ENCODE measurements around the gene GDF7.

The GDF7 gene

DNA sequence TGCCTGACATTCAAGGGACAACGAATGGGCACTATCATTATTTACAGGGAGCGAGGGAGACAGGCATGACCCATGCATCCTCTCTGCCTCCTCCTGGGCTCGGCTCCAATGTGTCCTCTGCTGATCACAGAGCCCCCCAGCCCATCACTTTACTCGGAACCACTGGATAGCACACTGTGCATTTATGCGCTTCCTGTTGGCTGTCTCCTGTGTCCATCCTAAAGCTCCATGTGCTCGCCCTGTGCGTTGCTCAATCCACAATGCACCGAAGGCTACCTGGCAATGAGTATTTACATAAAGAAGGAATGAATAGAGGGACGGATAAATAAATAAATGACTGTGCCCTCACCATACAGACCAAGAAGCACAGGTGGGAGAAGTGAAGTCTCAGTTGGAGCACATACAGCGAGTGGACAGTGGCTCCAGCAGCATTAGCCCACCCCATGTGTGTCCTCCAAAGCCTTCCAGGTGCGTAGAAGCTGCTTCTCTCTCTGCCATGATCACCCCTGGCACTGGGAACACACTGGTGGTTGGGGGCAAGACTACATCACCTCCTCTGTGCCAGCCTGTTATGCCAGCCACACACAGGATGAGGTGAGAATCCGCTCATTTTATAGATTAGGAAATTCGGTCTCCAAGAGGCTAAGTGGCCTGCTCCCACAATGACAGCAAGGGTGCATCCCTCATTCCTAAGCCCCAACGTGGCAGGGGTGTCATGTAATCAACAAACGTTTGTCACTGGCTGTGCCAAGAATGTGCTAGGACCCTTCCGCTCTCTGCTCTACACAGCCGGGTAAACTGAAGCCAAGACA, 2.3 kb upstream of the GDF7 start:
- Histone ChIP-seq H3K4me3 (ENCODE audit: low read depth in 1 of 2, low read length in 2 of 2) (no peak overlapping the region), H3K27ac (ENCODE audit: low read length) (no peak overlapping the region), H3K4me1 (ENCODE audit: control insufficient read depth in 1 of 2, insufficient read depth in 2 of 2, low read length in 2 of 2) (peaks cover 0 to 28% of the 10 kb centered on the region in 2 donors), H3K36me3 (ENCODE audit: control insufficient read depth in 1 of 2, insufficient read depth in 2 of 2, low read length in 2 of 2) (no peaks in the 10 kb centered on the region), H3K27me3 (ENCODE audit: low read depth, low read length) (peaks cover 69% of the 10 kb centered on the region), H3K9me3 (ENCODE audit: control insufficient read depth in 1 of 2, low read length in 2 of 2) (no peaks in the 10 kb centered on the region)

DNA sequence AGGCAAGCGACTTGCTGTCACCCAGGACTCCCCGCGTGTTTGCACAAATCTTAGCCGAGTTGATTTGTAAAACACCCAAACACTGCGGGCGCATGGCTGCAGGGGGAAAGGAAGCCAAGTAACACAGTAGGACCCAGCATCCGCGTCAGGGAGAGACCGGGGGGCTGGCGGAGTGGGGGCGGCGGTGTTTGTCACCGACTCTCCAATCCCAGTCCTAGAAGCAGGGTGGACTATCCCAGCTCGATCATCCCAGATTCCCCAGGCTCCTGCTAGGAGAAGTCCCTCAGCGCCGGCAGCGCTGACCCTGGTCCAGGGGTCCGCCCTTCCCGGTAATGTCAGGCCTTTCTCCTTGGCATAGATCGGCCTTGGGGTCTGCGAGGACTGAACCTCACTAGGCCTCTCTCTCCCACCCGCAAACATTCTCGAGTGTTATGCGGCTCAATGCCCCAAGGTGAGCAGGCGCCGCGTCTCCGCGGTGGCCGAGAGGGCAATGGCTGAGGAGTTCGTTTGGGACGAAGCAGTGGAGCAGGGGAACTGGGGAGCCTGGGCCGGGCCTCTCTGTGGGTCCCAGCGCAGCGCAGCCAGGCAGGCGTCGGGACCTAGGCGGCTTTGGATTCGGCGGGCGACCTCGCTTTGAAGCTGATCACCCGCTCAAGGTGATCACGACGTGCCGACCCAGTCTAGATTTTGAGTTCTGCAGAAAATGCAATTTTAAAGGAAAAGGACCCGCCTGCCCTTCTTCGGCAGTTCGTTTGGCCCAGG, 1.5 kb upstream of the GDF7 start:
- no peak overlapping the region for H3K27ac ChIP-seq (ENCODE audit: low read length)

DNA sequence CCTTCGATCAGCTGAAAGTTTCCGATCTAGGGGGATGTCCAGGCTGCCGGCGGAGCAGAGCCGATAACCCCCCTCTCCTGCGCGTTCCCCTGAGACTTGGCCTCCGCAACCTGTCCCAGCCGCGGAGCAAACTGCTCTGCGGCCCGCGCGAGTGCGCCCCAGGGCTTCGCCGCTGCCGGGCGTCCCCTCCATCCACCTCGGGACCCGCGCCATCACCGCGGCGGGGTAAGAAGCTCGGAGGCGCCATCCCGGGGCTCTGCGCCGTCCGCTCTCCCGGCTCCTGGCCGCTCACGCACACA, 990 bp upstream of the GDF7 start:
- Histone ChIP-seq H3K4me1 (ENCODE audit: control insufficient read depth in 1 of 2, insufficient read depth in 2 of 2, low read length in 2 of 2) (peaks cover 0 to 40% of the 10 kb centered on the region in 2 donors), H3K4me3 (ENCODE audit: low read depth in 1 of 2, low read length in 2 of 2) (peak overlapping the region; percentile 26 to 64), H3K9me3 (ENCODE audit: control insufficient read depth in 1 of 2, low read length in 2 of 2) (no peaks in the 10 kb centered on the region), H3K27ac (ENCODE audit: low read length) (no peak overlapping the region), H3K27me3 (ENCODE audit: low read depth, low read length) (peaks cover 77% of the 10 kb centered on the region), H3K36me3 (ENCODE audit: control insufficient read depth in 1 of 2, insufficient read depth in 2 of 2, low read length in 2 of 2) (no peaks in the 10 kb centered on the region)

More for the DNA sequence above, 1.5 kb upstream of the GDF7 start:
- H3K4me3 ChIP-seq (ENCODE audit: low read depth in 1 of 2, low read length in 2 of 2) = peak overlapping the region in 1 of 2 donors; percentile 64
- no peaks in the 10 kb centered on the region for H3K36me3 ChIP-seq (ENCODE audit: control insufficient read depth in 1 of 2, insufficient read depth in 2 of 2, low read length in 2 of 2)
- H3K27me3 ChIP-seq (ENCODE audit: low read depth, low read length) = peaks cover 77% of the 10 kb centered on the region
- H3K9me3 ChIP-seq (ENCODE audit: control insufficient read depth in 1 of 2, low read length in 2 of 2) = no peaks in the 10 kb centered on the region
- peaks cover 0 to 35% of the 10 kb centered on the region in 2 donors for H3K4me1 ChIP-seq (ENCODE audit: control insufficient read depth in 1 of 2, insufficient read depth in 2 of 2, low read length in 2 of 2)

DNA sequence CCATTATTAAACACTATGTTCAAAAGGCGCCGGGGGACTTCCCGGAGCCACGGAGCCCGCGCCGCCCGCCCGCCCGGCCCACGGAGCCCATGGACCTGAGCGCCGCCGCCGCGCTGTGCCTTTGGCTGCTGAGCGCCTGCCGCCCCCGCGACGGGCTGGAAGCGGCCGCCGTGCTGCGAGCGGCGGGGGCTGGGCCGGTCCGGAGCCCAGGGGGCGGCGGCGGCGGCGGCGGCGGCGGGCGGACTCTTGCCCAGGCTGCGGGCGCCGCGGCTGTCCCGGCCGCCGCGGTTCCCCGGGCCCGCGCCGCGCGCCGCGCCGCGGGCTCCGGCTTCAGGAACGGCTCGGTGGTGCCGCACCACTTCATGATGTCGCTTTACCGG, 197 bp downstream of the GDF7 start:
- Histone ChIP-seq H3K4me3 (ENCODE audit: low read depth in 1 of 2, low read length in 2 of 2) (peak overlapping the region in 1 of 2 donors; percentile 39), H3K27me3 (ENCODE audit: low read depth, low read length) (peaks cover 80% of the 10 kb centered on the region), H3K9me3 (ENCODE audit: control insufficient read depth in 1 of 2, low read length in 2 of 2) (no peaks in the 10 kb centered on the region), H3K4me1 (ENCODE audit: control insufficient read depth in 1 of 2, insufficient read depth in 2 of 2, low read length in 2 of 2) (peaks cover 0 to 50% of the 10 kb centered on the region in 2 donors), H3K27ac (ENCODE audit: low read length) (no peak overlapping the region), H3K36me3 (ENCODE audit: control insufficient read depth in 1 of 2, insufficient read depth in 2 of 2, low read length in 2 of 2) (no peaks in the 10 kb centered on the region)

DNA sequence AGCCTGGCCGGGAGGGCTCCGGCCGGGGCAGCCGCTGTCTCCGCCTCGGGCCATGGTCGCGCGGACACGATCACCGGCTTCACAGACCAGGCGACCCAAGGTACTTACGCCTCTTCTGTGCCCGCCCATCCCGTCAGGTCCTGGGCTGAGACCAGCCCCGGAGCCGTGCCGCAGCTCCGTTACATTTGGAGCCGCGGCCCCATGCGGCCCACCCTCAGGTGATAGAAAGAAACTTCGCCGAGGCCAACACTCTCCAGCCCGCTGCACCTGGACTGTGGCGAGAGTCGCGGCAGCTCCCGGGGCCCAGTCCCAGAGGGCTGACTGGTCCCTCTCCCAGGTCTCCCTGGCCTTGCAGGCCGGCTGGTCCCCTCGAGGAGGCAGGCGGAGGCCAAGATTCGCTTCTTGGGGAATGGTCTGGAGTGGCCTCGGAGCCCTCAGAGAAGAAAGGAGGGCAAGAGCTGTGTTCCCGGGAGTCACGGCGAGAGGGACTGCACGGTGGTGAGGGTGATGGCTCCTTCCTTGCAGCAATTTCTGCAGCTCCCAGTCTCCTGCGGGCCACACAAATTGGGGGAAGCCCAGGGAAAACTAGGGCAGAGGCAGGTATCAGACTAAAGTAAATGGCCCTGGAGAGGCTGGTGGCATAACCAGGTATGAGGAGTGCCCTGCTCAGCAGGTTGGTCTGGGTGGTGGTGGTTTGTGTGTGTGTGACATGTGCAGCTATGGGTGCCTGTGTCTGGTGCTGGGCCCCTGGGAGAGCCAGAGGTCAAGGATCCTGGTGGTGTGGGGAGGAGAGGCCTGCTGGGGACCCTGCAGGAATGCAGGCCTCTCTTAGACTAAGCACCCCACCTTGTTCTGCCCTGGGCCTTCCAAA, 822 bp downstream of the GDF7 start:
- Histone ChIP-seq H3K27me3 (ENCODE audit: low read depth, low read length) (peaks cover 80% of the 10 kb centered on the region), H3K9me3 (ENCODE audit: control insufficient read depth in 1 of 2, low read length in 2 of 2) (no peaks in the 10 kb centered on the region), H3K36me3 (ENCODE audit: control insufficient read depth in 1 of 2, insufficient read depth in 2 of 2, low read length in 2 of 2) (no peaks in the 10 kb centered on the region), H3K27ac (ENCODE audit: low read length) (no peak overlapping the region), H3K4me3 (ENCODE audit: low read depth in 1 of 2, low read length in 2 of 2) (peak overlapping the region in 1 of 2 donors; percentile 39), H3K4me1 (ENCODE audit: control insufficient read depth in 1 of 2, insufficient read depth in 2 of 2, low read length in 2 of 2) (peaks cover 0 to 50% of the 10 kb centered on the region in 2 donors)

DNA sequence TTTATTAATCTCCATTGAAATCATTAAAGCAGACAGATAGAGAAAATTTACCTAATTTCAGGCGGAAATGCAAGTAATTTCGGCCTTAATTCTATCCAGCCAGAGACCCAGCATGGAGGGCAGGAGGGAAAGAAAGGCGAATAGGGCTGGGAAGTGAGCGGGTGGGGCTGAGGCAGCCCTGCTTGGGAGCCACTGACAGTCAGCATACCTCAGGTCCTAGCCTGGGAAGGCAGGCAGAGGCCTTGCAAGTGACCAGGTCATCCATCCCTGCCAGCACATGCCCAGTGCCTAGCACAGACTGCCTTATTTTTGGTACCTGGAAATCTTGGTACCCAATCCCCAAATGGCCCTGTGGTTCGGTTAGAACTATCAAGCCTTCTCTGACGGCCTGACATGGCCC, 1.5 kb downstream of the GDF7 start:
- Histone ChIP-seq H3K4me3 (ENCODE audit: low read depth in 1 of 2, low read length in 2 of 2) (no peak overlapping the region), H3K9me3 (ENCODE audit: control insufficient read depth in 1 of 2, low read length in 2 of 2) (no peaks in the 10 kb centered on the region), H3K4me1 (ENCODE audit: control insufficient read depth in 1 of 2, insufficient read depth in 2 of 2, low read length in 2 of 2) (peaks cover 0 to 50% of the 10 kb centered on the region in 2 donors), H3K27ac (ENCODE audit: low read length) (no peak overlapping the region), H3K27me3 (ENCODE audit: low read depth, low read length) (peaks cover 79% of the 10 kb centered on the region), H3K36me3 (ENCODE audit: control insufficient read depth in 1 of 2, insufficient read depth in 2 of 2, low read length in 2 of 2) (no peaks in the 10 kb centered on the region)

DNA sequence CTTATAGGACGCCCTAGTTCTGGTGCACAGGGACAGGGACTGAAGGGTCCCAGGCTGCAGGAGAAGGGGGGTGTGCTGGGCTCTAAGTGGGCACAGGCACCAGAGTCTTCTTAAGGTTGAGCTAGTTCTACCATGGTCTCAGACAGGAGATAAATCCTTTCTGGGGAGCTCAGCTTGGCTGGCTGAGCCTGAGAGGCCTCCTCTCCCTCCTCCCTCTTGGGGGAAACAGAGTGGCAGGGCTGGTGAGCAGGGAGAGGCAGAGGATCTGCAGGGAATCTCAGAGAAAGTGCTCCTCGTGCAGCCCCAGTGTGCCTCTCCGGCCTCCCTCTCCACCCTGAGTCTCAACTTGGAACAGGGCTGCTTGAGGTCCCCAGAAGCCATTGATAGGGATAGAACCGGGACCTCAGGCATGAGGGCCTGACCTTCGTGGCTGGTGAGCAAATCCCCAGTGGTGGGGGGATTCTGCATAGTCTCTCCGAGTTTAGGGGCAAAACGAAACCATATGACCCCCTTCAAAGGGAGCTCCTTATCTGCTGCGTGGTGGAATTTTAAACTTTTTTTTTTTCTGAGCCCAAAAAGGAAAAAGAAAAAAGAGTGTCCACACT, 2.0 kb downstream of the GDF7 start:
- Histone ChIP-seq H3K36me3 (ENCODE audit: control insufficient read depth in 1 of 2, insufficient read depth in 2 of 2, low read length in 2 of 2) (no peaks in the 10 kb centered on the region), H3K9me3 (ENCODE audit: control insufficient read depth in 1 of 2, low read length in 2 of 2) (no peaks in the 10 kb centered on the region), H3K27me3 (ENCODE audit: low read depth, low read length) (peaks cover 81% of the 10 kb centered on the region), H3K27ac (ENCODE audit: low read length) (no peak overlapping the region), H3K4me1 (ENCODE audit: control insufficient read depth in 1 of 2, insufficient read depth in 2 of 2, low read length in 2 of 2) (peaks cover 0 to 50% of the 10 kb centered on the region in 2 donors), H3K4me3 (ENCODE audit: low read depth in 1 of 2, low read length in 2 of 2) (no peak overlapping the region)

DNA sequence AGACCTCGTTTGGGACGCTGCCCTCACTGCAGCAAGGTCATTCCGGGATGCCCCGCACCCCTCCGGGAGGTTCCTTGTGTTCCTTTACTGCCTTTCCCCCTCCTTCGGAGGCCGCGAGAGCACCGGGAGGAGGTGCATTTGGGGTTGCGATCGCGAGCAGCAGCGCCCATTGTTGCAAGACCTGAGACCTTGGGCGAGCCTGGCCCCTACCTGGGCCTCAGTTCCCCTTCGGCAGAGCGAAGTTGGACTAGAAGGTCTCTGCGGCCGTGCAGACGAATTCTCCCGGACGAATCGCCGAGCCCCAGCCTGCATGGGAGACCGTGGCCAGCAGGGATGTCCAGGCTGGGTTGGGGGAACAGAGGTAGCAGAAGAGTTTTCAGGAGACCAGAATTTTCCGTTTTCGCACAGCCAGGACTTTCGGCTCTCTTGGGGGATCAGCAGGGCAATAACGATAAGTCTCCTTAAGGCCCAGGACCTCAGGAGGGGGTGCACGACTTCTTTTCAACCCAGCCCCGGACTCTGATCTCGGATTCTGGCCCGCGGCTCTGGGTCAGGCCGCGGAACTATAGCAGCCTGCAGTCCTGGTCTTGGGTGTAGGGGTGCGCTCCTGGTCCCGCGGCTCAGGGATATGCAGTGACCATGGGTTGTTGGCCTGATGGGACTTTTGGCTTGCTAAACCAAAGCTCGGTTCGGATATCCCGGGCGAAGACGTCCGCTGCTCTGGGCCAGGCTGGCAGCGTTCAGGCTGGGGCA, 2.8 kb downstream of the GDF7 start:
- Histone ChIP-seq H3K27ac (ENCODE audit: low read length) (no peak overlapping the region), H3K4me1 (ENCODE audit: control insufficient read depth in 1 of 2, insufficient read depth in 2 of 2, low read length in 2 of 2) (peaks cover 0 to 50% of the 10 kb centered on the region in 2 donors), H3K4me3 (ENCODE audit: low read depth in 1 of 2, low read length in 2 of 2) (no peak overlapping the region), H3K36me3 (ENCODE audit: control insufficient read depth in 1 of 2, insufficient read depth in 2 of 2, low read length in 2 of 2) (no peaks in the 10 kb centered on the region), H3K27me3 (ENCODE audit: low read depth, low read length) (peaks cover 74% of the 10 kb centered on the region), H3K9me3 (ENCODE audit: control insufficient read depth in 1 of 2, low read length in 2 of 2) (no peaks in the 10 kb centered on the region)

DNA sequence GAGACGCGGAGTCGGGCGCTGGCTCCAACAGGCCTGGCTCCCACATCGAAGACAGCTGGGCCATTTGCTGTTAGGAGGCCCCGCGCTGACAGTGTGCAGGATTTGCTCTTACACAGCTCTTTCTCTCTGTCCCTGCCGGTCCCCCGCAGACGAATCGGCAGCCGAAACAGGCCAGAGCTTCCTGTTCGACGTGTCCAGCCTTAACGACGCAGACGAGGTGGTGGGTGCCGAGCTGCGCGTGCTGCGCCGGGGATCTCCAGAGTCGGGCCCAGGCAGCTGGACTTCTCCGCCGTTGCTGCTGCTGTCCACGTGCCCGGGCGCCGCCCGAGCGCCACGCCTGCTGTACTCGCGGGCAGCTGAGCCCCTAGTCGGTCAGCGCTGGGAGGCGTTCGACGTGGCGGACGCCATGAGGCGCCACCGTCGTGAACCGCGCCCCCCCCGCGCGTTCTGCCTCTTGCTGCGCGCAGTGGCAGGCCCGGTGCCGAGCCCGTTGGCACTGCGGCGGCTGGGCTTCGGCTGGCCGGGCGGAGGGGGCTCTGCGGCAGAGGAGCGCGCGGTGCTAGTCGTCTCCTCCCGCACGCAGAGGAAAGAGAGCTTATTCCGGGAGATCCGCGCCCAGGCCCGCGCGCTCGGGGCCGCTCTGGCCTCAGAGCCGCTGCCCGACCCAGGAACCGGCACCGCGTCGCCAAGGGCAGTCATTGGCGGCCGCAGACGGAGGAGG, 3.5 kb downstream of the GDF7 start:
- Histone ChIP-seq H3K4me1 (ENCODE audit: control insufficient read depth in 1 of 2, insufficient read depth in 2 of 2, low read length in 2 of 2) (peaks cover 0 to 46% of the 10 kb centered on the region in 2 donors), H3K27me3 (ENCODE audit: low read depth, low read length) (peaks cover 67% of the 10 kb centered on the region), H3K36me3 (ENCODE audit: control insufficient read depth in 1 of 2, insufficient read depth in 2 of 2, low read length in 2 of 2) (no peaks in the 10 kb centered on the region), H3K4me3 (ENCODE audit: low read depth in 1 of 2, low read length in 2 of 2) (peak overlapping the region in 1 of 2 donors; percentile 40), H3K27ac (ENCODE audit: low read length) (no peak overlapping the region), H3K9me3 (ENCODE audit: control insufficient read depth in 1 of 2, low read length in 2 of 2) (no peaks in the 10 kb centered on the region)
